Left renal cortex interstitium (tissue), 4 donors: Measurements from ENCODE around the gene PIEZO2. TPM values are rescaled to one million over a fixed set of nuclear protein-coding genes. Genes with fewer than 3 reads are reported as not detected.

Source experiments
- DNase-seq, 4 donors: peaks; one replicate each; pipeline ENCODE4 v3.0.0-alpha.2; 2013; ENCODE audit warnings: low read depth in 4 of 4, low spot score in 2 of 4, missing footprints in 1 of 4
- polyA plus RNA-seq, 4 donors: library from polyadenylated mRNA; unstranded; fragments of 120-200 nt; gene quantifications; one replicate each; pipeline ENCODE4 v1.2.1, GENCODE V29; 2013; ENCODE audit not compliant: insufficient read length in 4 of 4

Gene PIEZO2
- polyA plus RNA-seq, 4 donors: 12.7 to 21.3 (median 16.7) TPM

DNA sequence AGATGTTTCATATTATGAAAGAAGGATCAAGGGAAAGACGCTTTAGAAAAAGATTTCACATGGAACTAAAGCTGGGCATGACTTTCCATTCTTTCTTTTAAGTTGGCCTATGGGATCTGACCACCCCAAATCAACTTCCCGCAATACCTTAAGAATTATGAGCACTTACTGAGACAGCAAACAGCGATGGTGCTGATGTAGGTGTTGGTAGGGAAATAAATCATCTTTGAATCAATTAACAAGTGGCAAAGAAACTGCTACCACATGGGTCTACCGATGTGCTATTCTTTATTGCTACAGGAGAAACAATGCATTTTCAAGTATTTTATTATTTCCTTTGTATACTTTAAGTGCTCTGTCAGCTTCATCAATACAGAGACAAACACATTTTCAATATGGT is 239.6 kb downstream of the PIEZO2 start:
- DNase-seq: no peak

DNA sequence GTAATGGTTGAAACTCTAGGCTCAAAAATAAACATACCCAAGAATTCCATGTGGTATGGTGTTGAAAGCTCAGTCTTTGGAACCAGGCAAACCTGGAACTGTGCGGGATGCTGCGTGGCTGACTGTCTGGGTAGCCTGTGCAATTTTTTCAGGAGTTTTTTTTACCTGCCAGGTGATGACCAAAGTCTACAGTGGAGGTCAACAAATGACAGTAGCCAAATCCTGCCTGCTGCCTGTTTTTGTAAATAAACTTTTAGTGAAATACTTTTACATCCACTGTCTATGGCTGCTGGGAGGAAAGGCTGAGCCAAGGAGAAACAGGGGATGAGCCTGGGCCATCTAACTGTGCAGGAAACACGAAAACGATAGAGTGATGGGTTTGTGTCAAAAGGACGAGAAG is 240.6 kb downstream of the PIEZO2 start:
- no peak for DNase-seq

DNA sequence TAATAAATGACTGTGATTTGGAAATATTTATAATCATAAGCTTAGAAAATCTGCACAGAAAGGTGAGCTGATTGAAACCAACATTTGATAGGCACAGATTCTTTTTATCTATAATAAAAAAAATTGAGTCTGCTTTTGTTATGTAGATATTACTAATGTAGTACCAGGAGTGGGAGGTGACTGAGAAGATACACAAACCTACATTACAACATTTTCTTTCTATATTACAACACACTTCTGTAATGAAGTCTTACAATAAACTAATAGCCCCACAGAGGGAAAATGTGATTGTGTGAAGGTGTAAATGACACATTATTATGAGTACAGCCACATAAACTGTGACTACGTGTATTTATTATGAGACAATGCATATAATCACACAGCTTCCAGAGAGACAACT is 241.6 kb downstream of the PIEZO2 start:
- DNase-seq: no peak

DNA sequence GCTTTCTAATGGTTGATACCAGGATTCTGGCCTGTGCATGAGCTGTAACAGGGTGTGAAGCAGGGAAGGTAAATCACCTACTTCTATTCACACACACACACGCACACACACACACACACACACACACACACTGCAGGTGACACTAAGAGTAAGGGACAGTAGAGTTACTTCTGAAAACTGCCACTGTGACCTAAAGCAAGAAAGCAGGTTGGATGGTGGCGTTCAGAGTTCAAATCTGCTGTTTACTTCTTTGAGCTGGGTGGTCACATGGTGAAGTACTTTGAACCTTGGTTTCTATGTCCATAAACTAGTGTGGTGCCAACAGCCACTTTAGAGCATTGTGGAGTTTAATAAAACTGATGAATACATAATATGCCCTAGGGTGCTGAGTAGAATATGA is 248.0 kb downstream of the PIEZO2 start:
- no peak for DNase-seq

DNA sequence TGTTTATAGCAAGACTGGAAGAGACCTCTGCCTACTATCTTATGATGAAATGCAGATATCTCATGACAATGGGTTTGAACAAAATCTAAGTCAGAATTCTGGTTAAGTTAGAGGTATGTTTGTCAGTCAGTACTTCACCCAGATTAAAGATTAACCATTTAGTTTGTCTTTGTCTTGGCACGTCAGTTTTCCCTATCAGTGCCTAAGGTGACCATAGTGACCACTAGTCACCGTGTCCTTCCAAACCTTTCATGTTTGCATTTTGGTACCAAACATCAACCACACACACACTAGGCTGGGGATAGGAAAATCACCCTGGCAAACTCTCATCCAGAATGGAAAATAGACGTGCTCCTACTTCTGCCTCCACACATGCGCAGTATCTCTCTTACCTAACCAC is 248.9 kb downstream of the PIEZO2 start:
- no peak for DNase-seq

DNA sequence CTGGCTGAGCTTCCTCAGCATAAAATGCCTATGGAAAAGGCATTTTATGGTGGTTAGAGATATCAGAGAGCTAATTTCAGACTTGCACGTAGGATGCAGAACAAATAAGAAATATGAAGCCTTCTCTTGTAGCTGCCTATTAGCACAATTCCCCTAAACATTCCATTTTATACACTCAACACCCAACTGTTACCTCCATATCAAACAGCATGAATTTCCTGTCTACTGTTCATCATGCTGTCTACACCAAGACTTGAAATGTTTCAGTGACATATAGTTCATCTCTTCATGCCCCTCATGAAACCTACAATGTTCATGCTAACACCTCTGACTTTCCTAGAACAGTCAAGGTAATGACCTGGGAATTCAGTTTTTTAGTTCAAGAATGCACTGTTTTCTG is 249.9 kb downstream of the PIEZO2 start:
- no peak for DNase-seq

DNA sequence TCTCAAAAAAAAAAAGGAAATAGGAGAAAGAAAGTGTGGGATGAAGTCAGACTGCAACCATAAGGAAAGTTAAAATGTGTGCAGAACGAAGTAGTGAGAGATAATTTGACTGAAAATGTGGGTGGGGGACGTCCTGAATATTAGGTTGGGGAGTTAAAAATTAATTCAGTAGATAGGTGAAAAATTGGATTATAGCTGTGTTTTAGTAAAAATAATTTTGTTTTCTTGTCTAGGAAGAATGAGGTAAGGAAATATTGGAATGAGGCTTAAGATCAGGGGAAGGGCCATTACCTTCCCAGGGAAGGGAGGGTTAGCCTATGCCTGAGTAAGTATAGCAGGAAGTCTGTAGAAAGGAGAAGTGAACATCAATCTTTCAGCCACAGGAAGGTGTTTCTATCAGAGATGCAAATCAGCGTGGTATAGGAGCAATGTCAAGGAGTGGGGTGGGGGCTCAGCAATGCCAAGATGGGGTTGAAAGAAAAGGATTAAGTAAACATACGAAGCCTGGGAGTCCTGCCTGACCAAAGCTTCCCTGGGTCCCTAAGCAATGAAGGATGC is 250.9 kb downstream of the PIEZO2 start:
- no peak for DNase-seq

DNA sequence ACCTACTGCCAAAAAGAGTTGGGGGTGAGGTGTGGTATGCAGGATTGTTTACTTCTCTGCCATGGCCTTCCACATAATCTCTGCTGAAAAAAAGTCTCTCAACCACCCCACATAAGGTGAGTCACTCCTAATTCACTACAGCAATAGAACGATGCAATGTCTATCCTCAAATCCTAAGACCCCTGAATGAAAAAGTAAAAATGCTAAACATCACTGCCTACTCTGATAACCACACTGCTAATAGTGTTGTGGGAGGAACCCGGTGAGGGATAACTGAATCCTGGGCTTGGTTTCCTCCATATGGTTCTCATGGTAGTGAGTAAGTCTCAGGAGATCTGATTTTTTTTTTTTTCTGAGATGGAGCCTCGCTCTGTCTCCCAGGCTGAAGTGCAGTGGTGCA is 252.5 kb downstream of the PIEZO2 start:
- no peak for DNase-seq

DNA sequence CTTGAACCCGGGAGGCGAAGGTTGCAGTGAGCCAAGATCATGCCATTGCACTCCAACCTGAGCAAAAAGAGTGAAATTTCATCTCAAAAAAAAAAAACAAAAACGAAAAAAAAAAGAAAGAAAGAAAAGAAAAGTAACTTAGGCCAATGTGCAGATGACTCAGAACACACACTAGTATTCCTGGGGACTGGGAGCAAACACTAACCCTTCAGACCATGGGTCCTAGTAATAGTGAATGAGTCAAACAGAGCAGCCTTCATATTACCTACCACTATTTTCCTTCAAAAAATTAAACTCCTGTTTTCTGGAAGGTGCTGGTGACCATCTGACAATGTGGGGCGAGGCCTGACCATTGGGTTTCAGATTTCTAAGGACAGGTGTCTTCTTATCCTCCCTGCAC is 253.4 kb downstream of the PIEZO2 start:
- no peak for DNase-seq

DNA sequence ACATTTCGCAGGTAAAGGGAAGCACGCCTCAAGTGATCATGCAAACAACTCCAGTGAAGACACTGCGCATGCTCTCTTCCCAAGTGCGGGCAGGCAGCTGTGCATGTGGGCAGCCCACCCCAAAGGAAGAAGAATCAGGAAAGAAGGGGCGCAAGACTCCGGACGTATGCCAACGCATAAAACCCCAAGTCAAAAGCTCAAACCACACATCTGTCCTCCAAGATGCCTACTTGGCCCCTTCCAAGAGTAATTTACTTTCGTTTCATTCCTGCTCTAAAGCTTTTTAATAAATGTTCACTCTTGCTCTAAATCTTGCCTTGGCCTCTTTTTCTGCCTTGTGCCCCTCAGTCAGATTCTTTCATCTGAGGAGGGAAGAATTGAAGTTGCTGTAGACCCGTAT is 254.9 kb downstream of the PIEZO2 start:
- DNase-seq: no peak

DNA sequence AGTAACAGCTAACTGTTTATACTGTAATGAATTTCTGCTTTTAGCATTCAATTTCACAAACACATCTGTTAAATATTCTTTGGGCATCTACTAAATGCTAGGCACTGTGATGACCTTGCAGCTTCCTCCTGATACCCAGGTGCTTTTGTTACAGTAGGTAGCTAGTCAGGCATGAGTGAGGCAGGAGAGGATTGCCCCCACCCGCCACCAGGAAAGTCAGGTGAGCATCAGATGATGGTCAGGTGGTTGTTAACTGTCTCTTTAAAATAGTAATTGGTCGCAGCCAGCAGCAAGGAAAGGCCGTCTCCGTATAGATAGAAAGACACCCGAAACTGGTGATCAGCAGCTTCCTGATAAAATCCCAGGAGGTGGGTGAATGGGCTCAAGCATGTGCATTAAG is 255.6 kb downstream of the PIEZO2 start:
- DNase-seq: no peak

DNA sequence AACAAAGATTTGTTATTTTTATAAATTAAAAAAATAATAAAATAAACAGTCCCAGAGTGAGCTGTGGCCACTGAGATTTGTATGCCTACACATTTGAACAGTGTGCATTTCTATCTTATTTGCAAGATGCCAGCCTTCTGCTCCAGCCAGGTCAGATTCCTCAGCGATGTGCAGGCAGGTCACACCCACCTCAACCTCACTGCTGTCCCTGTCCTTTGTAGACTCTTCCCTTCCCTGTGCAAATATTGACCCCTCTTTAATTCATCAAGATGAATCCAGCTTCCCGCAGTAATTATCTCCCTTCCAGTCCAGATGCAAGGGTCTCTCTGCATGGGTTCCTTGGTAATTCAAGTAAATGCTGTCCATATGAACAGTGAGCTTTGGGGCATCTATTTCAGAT is 256.2 kb downstream of the PIEZO2 start:
- no peak for DNase-seq

DNA sequence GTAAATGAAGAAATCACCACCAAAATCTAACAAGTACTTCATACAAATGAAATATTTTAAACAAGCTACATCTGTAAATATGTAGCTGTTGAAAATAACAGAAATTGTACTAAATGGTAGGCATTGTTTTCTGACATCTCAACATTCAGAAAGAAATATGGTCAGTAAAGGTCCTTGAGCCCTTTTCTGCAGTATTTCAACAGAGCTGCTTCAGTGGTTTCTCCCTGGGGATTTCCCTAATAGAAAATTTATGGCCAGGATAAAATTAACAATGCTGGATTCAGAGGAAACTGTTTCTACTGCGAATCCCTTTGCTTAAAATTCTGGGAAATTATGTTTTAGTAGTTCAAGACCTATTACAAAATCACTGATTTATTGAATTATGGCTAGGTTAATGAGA is 256.6 kb downstream of the PIEZO2 start:
- peak in 3 of 4 donors; percentile 20 to 44 (median 32) for DNase-seq

DNA sequence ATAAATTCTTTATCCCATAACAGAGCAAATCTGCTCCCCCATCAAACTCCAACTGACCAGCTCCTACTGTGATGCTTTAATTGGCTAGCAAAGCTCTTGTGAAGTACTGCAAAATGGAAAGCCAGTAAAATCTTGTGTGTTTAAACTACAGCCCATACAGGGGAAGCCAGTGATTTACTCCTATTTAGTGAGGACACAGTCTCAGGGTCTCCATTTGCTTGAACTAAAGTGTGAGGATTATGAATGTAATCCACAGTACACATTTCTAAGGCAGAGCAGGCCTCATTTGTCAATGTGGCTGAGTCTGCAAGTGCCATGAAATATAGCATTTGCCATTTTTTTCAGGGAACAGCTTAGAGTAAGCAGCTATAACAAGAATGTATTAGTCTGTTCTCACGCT is 259.3 kb downstream of the PIEZO2 start:
- no peak for DNase-seq

DNA sequence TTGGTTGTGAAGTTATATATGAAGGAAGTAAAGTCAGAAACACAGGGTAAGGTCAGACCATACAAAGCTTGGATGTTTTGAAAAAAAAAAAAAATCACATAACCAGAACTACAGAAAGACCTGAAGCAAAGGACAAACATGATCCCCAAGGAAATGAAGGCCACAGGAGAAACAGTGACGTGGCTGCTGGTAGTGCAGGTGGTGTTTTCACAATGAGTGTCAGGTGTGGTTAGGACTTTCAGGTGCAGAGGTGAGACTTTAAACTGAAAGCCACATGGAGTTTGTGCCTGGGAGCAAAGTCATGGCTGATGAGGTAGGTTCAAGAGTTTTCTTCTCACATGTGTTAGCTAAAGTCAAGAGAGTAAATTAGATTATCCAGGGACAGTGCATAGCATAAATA is 270.7 kb downstream of the PIEZO2 start:
- no peak for DNase-seq

DNA sequence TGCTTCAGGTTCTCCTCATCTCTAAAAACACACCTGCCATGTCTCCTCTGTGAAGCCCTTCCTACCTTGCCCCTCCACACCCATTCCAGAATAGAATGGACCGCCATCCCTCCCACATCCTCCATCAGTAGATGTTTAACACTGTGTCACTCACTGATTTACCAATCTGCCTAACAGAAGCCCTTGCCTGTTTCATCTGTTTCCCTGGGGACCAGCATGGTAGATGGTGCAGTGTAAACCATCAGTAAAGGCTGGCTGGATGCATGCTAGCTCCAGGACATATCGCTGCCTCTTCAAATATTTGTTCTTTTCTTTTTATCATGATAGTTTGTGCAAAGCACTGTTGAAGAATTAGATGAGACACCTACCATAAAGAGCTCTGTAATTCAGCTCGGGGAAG is 271.4 kb downstream of the PIEZO2 start:
- DNase-seq: no peak

DNA sequence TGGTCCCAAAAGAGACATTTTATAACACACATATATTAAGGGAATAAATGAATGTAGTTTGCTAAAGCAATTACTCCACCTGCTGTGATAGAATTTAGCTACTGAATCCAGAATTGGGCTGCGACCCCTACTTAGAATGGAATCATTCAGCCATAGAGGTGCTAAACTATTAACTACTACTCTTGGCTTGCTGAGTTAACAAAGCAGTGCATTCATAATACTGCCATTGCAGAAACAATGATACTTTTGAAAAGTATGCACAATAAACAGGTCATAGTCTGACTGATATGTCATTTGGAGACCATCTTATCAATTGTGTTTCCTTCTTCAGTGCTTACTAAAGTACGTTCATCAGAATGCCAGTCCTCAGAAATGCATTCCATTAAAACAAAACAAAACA is 273.6 kb downstream of the PIEZO2 start:
- no peak for DNase-seq

DNA sequence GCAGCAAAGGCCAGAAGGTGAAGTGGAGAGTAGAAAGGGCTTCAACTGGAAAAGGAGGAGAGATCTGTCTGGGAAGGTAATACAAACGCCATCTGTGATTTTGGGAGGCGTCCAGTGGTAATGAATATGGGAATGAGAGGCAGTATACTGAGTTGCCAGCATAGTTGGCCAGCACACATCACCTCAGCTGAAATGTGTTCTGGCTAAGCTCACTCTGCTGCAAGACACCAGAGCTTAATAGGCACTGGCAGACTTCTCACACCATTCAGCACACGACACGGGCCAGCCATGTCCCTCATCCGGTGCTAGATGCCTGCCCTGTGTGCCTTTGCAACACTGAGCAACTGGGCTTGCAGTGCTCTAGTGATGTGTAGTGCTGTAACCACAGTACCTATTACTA is 277.1 kb downstream of the PIEZO2 start:
- no peak for DNase-seq

DNA sequence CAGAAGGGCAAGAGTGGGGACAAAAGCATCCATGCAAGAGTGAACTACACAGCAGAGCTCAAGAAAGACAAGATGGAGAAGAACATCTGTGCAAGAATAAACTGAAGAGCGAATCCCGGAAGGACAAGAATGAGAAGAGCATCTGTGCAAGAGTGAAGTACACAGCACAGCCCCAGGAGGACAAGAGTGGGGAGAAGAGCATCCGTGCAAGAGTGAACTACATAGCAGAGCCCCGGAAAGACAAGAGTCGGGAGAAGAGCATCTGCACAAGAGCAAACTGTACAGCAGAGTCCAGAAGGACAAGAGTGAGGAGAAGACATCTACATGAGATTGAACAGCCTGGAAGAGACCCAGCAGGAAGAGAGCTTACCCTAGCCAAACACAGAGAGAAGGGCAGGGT is 284.6 kb downstream of the PIEZO2 start:
- DNase-seq: no peak

DNA sequence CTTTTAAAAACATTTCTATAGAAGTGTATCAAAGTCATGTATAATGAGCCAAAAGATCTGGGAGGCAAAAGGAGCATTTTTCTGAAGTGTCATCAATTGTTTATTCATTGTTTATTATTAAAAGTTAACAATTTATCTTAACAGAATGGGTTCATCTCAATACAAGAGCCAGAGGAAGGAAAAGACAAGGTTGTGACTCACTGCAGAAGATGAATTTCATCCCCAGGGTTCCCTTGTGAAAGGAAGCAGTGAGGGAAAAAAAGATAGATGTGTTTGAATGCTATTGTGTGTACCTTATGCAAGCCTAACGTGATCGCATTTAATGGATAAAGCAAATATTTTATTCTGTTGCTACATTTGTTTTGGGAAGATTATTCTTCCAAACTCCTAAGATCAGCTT is 286.3 kb downstream of the PIEZO2 start:
- no peak for DNase-seq

DNA sequence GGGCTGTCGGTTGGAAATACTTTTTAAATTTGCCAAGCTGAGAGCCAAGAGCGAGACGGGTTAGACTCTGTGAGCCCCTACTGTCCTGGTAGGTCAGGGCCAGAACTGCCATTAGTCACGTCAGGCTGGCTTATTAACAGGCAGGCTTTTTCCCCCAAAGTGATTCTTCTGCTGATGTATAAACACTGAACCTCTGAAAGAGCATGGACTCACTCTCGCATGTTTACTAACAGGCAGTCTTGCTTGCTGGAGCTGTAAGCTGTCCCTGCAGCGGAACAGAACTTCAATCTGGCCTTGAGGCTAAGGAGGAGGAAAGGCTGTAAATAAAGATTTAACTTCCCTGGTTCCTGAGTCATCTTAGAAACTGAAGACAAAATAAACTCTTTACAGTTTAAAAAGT is 288.4 kb downstream of the PIEZO2 start:
- no peak for DNase-seq

DNA sequence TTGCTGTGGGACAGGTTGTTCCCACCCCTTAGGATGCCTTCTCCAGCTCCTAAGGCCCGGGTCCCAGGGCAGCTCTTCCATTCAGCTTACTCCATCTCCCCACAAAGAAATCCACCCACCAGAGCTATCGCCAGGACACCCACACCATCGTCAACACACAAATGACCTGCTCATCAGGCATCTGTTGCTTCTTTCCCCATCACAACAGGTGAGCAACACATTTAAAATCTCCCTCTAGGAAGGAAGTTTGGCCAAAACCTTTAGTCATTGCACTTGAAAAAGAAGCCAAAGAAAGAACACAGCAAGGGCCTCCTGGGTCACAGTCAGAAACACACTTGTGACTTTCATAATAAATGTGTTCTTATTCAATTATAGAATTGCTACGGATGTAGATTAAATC is 289.0 kb downstream of the PIEZO2 start:
- DNase-seq: no peak

DNA sequence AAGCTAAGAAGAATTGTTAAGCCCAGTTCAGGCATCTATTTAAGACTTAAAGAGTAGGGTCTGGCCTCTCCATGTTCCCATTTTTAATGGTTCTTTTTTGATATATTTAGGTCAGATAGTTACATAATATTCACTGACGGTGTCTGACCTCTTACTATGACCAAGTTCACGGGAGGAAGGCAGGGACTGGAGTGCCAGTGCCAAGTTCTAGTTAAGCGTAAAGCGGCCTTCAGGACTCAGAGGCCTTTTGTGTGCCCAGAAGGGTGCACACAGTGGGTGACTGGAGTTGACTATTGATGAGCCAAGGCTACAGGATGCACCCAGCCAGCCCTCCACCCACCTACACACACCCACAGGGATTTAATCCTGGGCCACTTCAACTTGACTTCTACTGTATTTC is 290.9 kb downstream of the PIEZO2 start:
- DNase-seq: no peak

DNA sequence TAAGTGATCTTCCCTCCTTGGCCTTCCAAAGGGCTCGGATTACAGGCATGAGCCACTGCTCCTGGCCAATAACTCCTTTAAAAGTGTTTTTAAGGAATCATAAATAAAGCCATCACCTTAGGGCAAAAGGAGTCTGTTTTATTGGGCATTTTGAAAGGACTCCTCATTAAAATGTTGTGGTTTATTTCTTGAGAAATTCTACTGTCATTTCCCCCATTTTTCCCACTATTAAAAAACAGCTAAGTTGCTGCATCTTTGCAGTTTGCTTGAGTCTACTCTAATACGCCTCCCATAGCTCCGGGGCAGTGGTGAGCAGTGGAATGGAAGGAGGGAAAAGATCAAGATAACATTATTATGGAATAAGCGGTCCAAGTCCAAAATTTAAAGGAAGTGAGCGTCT is 293.2 kb downstream of the PIEZO2 start:
- DNase-seq: no peak
